DMS53 treated with DMSO at 0.1 percent for 48 hours (cell line): Measurements from ENCODE around the gene BPIFA2.
"Not testable (repeated sequence)": the region's sequence is repeated elsewhere in the genome, so short reads cannot be mapped to it uniquely, and the experiment has no call there.

ENCODE experiments used
- DNase-seq: peaks from one replicate; lab custom pipeline; 2025; ENCODE audit not compliant: unreplicated experiment; lab: John Stamatoyannopoulos, UW

Gene BPIFA2

GRCh38 chr20:33160681-33161080, 7.3 kb upstream of the BPIFA2 start:
- DNase-seq: no peak

- no peak for DNase-seq
Observed at GRCh38 chr20:33162313-33162712, 5.6 kb upstream of the BPIFA2 start.

GRCh38 chr20:33162753-33163152, 5.2 kb upstream of the BPIFA2 start:
- no peak for DNase-seq

- DNase-seq: no peak
Observed at GRCh38 chr20:33163856-33164762, 3.9 kb upstream of the BPIFA2 start.

- DNase-seq: no peak
Observed at GRCh38 chr20:33164763-33165095, 3.2 kb upstream of the BPIFA2 start.

- no peak for DNase-seq
Observed at GRCh38 chr20:33165416-33166055, 2.4 kb upstream of the BPIFA2 start.

GRCh38 chr20:33166533-33167113, 1.3 kb upstream of the BPIFA2 start:
- no peak for DNase-seq

- DNase-seq: no peak
Observed at GRCh38 chr20:33169176-33169794, 1.3 kb downstream of the BPIFA2 start.

GRCh38 chr20:33172781-33173180, 4.8 kb downstream of the BPIFA2 start:
- no peak for DNase-seq

- DNase-seq: no peak
Observed at GRCh38 chr20:33175123-33175522, 7.2 kb downstream of the BPIFA2 start.

- no peak for DNase-seq
Observed at GRCh38 chr20:33176101-33176500, 8.1 kb downstream of the BPIFA2 start.

GRCh38 chr20:33177866-33178265, 9.9 kb downstream of the BPIFA2 start:
- DNase-seq: no peak

GRCh38 chr20:33178726-33179125, 10.8 kb downstream of the BPIFA2 start:
- no peak for DNase-seq

- no peak for DNase-seq
Observed at GRCh38 chr20:33180169-33180568, 12.2 kb downstream of the BPIFA2 start.

- no peak for DNase-seq
Observed at GRCh38 chr20:33181482-33182093, 13.6 kb downstream of the BPIFA2 start.

GRCh38 chr20:33183312-33183711, 15.4 kb downstream of the BPIFA2 start:
- DNase-seq: no peak

GRCh38 chr20:33185031-33185590, 17.2 kb downstream of the BPIFA2 start:
- not testable (repeated sequence) for DNase-seq

GRCh38 chr20:33187491-33187890, 19.5 kb downstream of the BPIFA2 start:
- DNase-seq: no peak

- DNase-seq: no peak
Observed at GRCh38 chr20:33188421-33188820, 20.5 kb downstream of the BPIFA2 start.

GRCh38 chr20:33191484-33191883, 23.5 kb downstream of the BPIFA2 start:
- no peak for DNase-seq

- DNase-seq: no peak
Observed at GRCh38 chr20:33191955-33192354, 24.0 kb downstream of the BPIFA2 start.
